Thymus (tissue), 11 donors: ENCODE results near the gene SLC12A4. TPM values are rescaled to one million over a fixed set of nuclear protein-coding genes. Genes with fewer than 3 reads are reported as not detected.
A peak's percentile ranks its signal among the peaks of the same experiment; 100 is the strongest.
"Not testable (repeated sequence)": the region's sequence is repeated elsewhere in the genome, so short reads cannot be mapped to it uniquely, and the experiment has no call there.

Experiments
- DNase-seq, 9 donors: peaks; one replicate each; pipeline ENCODE4 v3.0.0-alpha.2; 2013; ENCODE audit warnings: low spot score in 9 of 9, low read depth in 6 of 9, missing footprints in 1 of 9
- H3K27ac ChIP-seq, 2 donors: one replicate each; pipeline ENCODE4 v1.5.1; 2013; ENCODE audit warnings: control low read depth in 1 of 2, low read depth in 1 of 2, low read length in 1 of 2, mild to moderate bottlenecking in 1 of 2, moderate library complexity in 1 of 2
- H3K27me3 ChIP-seq, 2 donors: one replicate each; pipeline ENCODE4 v1.5.1; 2013; ENCODE audit warnings: low read length in 1 of 2; ENCODE audit not compliant: control insufficient read depth in 2 of 2, insufficient read depth in 1 of 2
- H3K36me3 ChIP-seq, 2 donors: one replicate each; pipeline ENCODE4 v1.5.1; 2013; ENCODE audit warnings: low read length in 1 of 2, mild to moderate bottlenecking in 1 of 2, moderate library complexity in 1 of 2; ENCODE audit not compliant: control insufficient read depth in 2 of 2, insufficient read depth in 2 of 2
- H3K4me1 ChIP-seq, 2 donors: one replicate each; pipeline ENCODE4 v1.5.1; 2013; ENCODE audit warnings: low read length in 2 of 2; ENCODE audit not compliant: control insufficient read depth in 2 of 2, insufficient read depth in 2 of 2
- H3K4me3 ChIP-seq, 2 donors: one replicate each; pipeline ENCODE4 v1.5.1; 2013; ENCODE audit warnings: low read length in 2 of 2, control low read depth in 1 of 2, mild to moderate bottlenecking in 1 of 2
- H3K9me3 ChIP-seq, 2 donors: one replicate each; pipeline ENCODE4 v1.5.1; 2013; ENCODE audit warnings: low read length in 1 of 2, mild to moderate bottlenecking in 1 of 2; ENCODE audit not compliant: control insufficient read depth in 2 of 2, insufficient read depth in 1 of 2
- WGBS: extraction: QIAGEN DNeasy Blood & Tissue Kit; methylation state at CpG from one replicate; pipeline ENCODE4 v1.1.7; 2013; 5-methylcytosine and 5-hydroxymethylcytosine counted together
- polyA plus RNA-seq: library from polyadenylated mRNA; stranded (reverse); fragments of 200-250 nt; gene quantifications from one replicate; pipeline ENCODE4 v1.2.3, GENCODE V29; 2013
- total RNA-seq: library from RNA; stranded (reverse); fragments of 120-200 nt; gene quantifications from one replicate; pipeline ENCODE4 v1.2.4, GENCODE V29; 2013
- donor health status: healthy.

SLC12A4 gene
- total and polyA plus RNA-seq, 2 donors, result 13.4 to 22.6 TPM

GRCh38 chr16:67977469-67978227 is 9.2 kb upstream of the SLC12A4 start:
- Histone ChIP-seq H3K9me3 (no peaks in the 10 kb centered on the region), H3K4me1 (peaks cover 0 to 5% of the 10 kb centered on the region in 2 donors), H3K36me3 (no peaks in the 10 kb centered on the region), H3K27me3 (peaks cover 0 to 17% of the 10 kb centered on the region in 2 donors), H3K4me3 (no peak overlapping the region), H3K27ac (no peak overlapping the region)
- WGBS, result 96% methylated on average over 9 of the region's 9 CpGs
- DNase-seq, result no peak

DNA sequence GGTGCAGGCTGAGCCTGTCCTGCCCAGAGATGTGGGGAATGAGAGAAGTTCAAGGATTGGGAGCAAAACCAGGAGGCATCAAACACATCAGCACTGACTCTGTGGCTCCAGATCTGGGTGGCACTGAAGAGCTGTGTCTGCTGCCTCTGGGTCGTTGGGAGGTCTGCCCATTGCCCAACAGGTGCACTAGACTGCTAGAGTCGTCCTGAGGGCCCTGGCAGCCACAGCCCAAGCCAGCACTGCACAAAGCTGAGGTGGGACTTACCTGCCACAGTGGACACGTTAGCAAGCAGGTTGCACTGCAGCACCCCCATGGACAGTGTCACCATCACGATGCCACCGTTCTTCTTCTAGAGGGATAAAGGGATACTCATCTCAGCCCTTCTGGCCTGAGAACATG is 8.6 kb upstream of the SLC12A4 start:
- no peak overlapping the region for H3K4me3 ChIP-seq
- H3K27ac ChIP-seq, result no peak overlapping the region
- WGBS, result 85% methylated on average over 5 of the region's 5 CpGs
- no peaks in the 10 kb centered on the region for H3K36me3 ChIP-seq
- no peaks in the 10 kb centered on the region for H3K9me3 ChIP-seq
- peaks cover 0 to 17% of the 10 kb centered on the region in 2 donors for H3K27me3 ChIP-seq
- DNase-seq, result no peak
- peaks cover 0 to 5% of the 10 kb centered on the region in 2 donors for H3K4me1 ChIP-seq

- no peak overlapping the region for H3K27ac ChIP-seq
- H3K9me3 ChIP-seq, result no peaks in the 10 kb centered on the region
- 97% methylated on average over 2 of the region's 2 CpGs for WGBS
- H3K36me3 ChIP-seq, result no peaks in the 10 kb centered on the region
- peaks cover 0 to 17% of the 10 kb centered on the region in 2 donors for H3K27me3 ChIP-seq
- DNase-seq, result no peak
- H3K4me1 ChIP-seq, result peaks cover 0 to 5% of the 10 kb centered on the region in 2 donors
- no peak overlapping the region for H3K4me3 ChIP-seq
Measured at GRCh38 chr16:67976205-67976604, 7.8 kb upstream of the SLC12A4 start.

GRCh38 chr16:67975321-67976105 is 7.1 kb upstream of the SLC12A4 start:
- Histone ChIP-seq H3K27ac (no peak overlapping the region), H3K4me3 (no peak overlapping the region), H3K4me1 (peaks cover 0 to 5% of the 10 kb centered on the region in 2 donors), H3K27me3 (peaks cover 0 to 16% of the 10 kb centered on the region in 2 donors), H3K9me3 (no peaks in the 10 kb centered on the region), H3K36me3 (no peaks in the 10 kb centered on the region)
- DNase-seq, result no peak
- WGBS, result 85% methylated on average over 14 of the region's 14 CpGs

GRCh38 chr16:67972285-67972684 is 3.8 kb upstream of the SLC12A4 start:
- peaks cover 8 to 18% of the 10 kb centered on the region in 2 donors for H3K4me1 ChIP-seq
- not testable (repeated sequence) for H3K27me3 ChIP-seq, H3K27ac ChIP-seq, H3K36me3 ChIP-seq, H3K9me3 ChIP-seq, DNase-seq, H3K4me3 ChIP-seq
- 98% methylated on average over 7 of the region's 7 CpGs for WGBS

DNA sequence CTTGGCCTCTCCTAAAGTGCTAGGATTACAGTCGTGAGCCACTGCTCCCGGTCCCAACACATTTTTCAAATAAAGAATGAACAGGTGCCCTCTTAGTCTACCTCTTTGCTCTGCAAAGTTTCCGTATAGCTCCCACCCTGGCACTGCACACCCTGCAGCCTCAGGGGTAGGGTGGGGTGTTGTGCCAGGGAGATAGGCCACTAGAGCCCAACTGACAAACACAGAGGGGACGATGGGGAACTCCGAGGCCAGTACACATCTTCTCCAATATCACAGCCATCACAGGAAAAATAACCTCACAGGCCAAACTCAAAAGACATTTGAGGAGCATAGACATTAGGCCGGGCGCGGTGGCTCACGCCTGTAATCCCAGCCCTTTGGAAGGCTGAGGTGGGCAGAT is 2.7 kb upstream of the SLC12A4 start:
- H3K4me1 ChIP-seq, result peaks cover 19 to 30% of the 10 kb centered on the region in 2 donors
- H3K27ac ChIP-seq, result no peak overlapping the region
- H3K4me3 ChIP-seq, result no peak overlapping the region
- H3K27me3 ChIP-seq, result peaks cover 0 to 4% of the 10 kb centered on the region in 2 donors
- no peaks in the 10 kb centered on the region for H3K9me3 ChIP-seq
- DNase-seq, result no peak
- H3K36me3 ChIP-seq, result no peaks in the 10 kb centered on the region
- 93% methylated on average over 9 of the region's 9 CpGs for WGBS

DNA sequence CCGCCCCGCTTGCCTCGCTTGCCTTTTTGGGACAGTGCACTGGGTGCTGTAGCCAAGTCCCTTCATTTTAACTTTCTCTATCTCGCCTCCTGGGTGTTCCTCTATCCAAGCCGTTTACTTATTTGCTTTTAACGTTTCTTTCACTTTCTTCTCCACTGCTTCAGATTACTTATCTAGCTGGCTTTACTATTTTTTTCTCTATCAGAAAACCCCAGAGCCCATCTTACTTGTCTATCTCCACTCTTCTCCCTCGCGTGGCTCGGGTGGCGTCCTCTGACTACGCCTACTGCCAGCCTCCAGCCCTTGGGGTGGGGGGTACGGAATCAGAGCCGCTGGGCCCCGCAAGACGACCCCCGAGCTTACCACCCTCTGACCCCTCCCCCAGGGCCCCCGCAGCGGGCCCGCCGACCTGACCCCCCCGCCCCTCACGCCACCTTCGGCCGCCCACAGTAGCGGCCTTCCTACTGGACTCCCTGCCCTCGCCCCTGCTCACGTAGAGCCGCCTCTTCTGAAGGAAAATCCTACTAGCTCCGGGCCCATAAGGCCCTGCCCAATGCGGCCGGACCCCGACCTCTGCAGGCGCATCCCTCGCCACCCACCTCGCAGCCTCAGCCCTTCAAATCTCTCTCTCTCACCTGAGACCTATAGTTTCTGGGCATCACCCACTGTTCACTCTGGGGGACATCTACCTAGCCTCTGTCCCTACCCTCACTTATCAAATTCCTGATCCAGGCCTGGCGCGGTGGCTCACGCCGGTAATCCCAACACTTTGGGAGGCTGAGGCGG is 1.0 kb upstream of the SLC12A4 start:
- no peaks in the 10 kb centered on the region for H3K27me3 ChIP-seq
- H3K4me1 ChIP-seq, result peaks cover 35 to 41% of the 10 kb centered on the region in 2 donors
- no peaks in the 10 kb centered on the region for H3K9me3 ChIP-seq
- peaks cover 0 to 3% of the 10 kb centered on the region in 2 donors for H3K36me3 ChIP-seq
- peak overlapping the region; percentile 55 to 79 for H3K4me3 ChIP-seq
- DNase-seq, result peak in 1 of 9 donors; percentile 56
- H3K27ac ChIP-seq, result peak overlapping the region; percentile 72 to 88
- 60% methylated on average over 40 of the region's 40 CpGs for WGBS

- Histone ChIP-seq H3K4me3 (peak overlapping the region; percentile 55 to 79), H3K27ac (peak overlapping the region; percentile 68 to 88), H3K9me3 (no peaks in the 10 kb centered on the region), H3K27me3 (no peaks in the 10 kb centered on the region), H3K36me3 (peaks cover 2 to 7% of the 10 kb centered on the region in 2 donors), H3K4me1 (peaks cover 48 to 56% of the 10 kb centered on the region in 2 donors)
- WGBS, result 1% methylated on average over 45 of the region's 45 CpGs
- peak in 1 of 9 donors; percentile 57 for DNase-seq
Measured at GRCh38 chr16:67967958-67968399, 458 bp downstream of the SLC12A4 start.
